Glutamatergic neuron (in vitro differentiated cells): Measurements from ENCODE around the gene HTR3E. TPM values are rescaled to one million over a fixed set of nuclear protein-coding genes. Genes with fewer than 3 reads are reported as not detected.
"Not testable (repeated sequence)": the region's sequence is repeated elsewhere in the genome, so short reads cannot be mapped to it uniquely, and the experiment has no call there.

Experiments
- DNase-seq: peaks from one replicate; pipeline ENCODE4 v3.0.0; 2022
- H3K27ac Mint-ChIP-seq: one replicate; pipeline ENCODE4 v1.8.0; 2020; ENCODE audit warnings: mild to moderate bottlenecking, mixed read lengths, inconsistent platforms; ENCODE audit not compliant: unreplicated experiment
- H3K27me3 Mint-ChIP-seq: one replicate; pipeline ENCODE4 v1.8.0; 2020; ENCODE audit warnings: mild to moderate bottlenecking, moderate library complexity, mixed read lengths, inconsistent platforms; ENCODE audit not compliant: unreplicated experiment
- H3K36me3 Mint-ChIP-seq: one replicate; pipeline ENCODE4 v1.8.0; 2020; ENCODE audit warnings: mild to moderate bottlenecking, mixed read lengths, inconsistent platforms; ENCODE audit not compliant: unreplicated experiment
- H3K4me1 Mint-ChIP-seq: one replicate; pipeline ENCODE4 v1.8.0; 2020; ENCODE audit warnings: mild to moderate bottlenecking, low read depth, mixed read lengths, inconsistent platforms; ENCODE audit not compliant: unreplicated experiment
- H3K4me3 Mint-ChIP-seq: one replicate; pipeline ENCODE4 v1.8.0; 2020; ENCODE audit warnings: mild to moderate bottlenecking, mixed read lengths, inconsistent platforms; ENCODE audit not compliant: unreplicated experiment
- H3K9me3 Mint-ChIP-seq: one replicate; pipeline ENCODE4 v1.8.0; 2020; ENCODE audit warnings: mild to moderate bottlenecking, moderate library complexity, mixed read lengths, inconsistent platforms; ENCODE audit not compliant: unreplicated experiment
- total RNA-seq: library from RNA; stranded (reverse); fragmentation: NEBNext Ultra II Directional; extraction: Animal tissue kit (Norgen Biotek cat#: 25700); gene quantifications from one replicate; pipeline ENCODE4 v1.2.1, GENCODE V29; 2021; ENCODE audit not compliant: unreplicated experiment
- TF ChIP-seq, protein P1 (sequence below): fragments of 200-600 bp; sonication (generic); IDR thresholded peaks from one replicate; pipeline ENCODE4 v1.5.0; 2021; ENCODE audit not compliant: partially characterized antibody, unreplicated experiment

Gene HTR3E
- total RNA-seq, 1 donor from 2014 or later, result not detected

DNA sequence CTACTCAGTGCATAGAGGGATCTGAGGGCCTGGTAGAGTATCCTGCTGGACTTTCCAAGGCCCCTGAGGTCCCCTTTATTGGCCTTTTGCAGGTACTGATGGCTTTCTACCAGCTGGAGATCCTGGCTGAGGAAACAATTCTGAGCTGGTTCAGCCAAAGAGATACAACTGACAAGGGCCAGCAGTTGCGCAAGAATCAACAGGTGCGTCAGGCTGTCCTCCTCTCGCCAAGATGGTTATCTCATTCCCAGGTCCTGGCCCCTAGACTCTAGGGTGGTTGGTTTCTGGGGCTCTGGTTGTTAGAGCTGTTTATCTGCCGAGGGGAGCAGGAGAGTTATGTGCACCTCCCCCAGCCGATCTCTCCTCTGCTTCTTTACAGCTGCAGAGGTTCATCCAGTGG, 47.6 kb downstream of the HTR3E start:
- TF ChIP-seq, protein P1, sequence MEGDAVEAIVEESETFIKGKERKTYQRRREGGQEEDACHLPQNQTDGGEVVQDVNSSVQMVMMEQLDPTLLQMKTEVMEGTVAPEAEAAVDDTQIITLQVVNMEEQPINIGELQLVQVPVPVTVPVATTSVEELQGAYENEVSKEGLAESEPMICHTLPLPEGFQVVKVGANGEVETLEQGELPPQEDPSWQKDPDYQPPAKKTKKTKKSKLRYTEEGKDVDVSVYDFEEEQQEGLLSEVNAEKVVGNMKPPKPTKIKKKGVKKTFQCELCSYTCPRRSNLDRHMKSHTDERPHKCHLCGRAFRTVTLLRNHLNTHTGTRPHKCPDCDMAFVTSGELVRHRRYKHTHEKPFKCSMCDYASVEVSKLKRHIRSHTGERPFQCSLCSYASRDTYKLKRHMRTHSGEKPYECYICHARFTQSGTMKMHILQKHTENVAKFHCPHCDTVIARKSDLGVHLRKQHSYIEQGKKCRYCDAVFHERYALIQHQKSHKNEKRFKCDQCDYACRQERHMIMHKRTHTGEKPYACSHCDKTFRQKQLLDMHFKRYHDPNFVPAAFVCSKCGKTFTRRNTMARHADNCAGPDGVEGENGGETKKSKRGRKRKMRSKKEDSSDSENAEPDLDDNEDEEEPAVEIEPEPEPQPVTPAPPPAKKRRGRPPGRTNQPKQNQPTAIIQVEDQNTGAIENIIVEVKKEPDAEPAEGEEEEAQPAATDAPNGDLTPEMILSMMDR, result no peak
- Mint-ChIP-seq H3K9me3 (peaks cover 2% of the 10 kb centered on the region), H3K36me3 (no peaks in the 10 kb centered on the region), H3K4me1 (peaks cover 2% of the 10 kb centered on the region), H3K27ac (no peak overlapping the region), H3K27me3 (peaks cover 2% of the 10 kb centered on the region), H3K4me3 (no peak overlapping the region)
- DNase-seq, result no peak

DNA sequence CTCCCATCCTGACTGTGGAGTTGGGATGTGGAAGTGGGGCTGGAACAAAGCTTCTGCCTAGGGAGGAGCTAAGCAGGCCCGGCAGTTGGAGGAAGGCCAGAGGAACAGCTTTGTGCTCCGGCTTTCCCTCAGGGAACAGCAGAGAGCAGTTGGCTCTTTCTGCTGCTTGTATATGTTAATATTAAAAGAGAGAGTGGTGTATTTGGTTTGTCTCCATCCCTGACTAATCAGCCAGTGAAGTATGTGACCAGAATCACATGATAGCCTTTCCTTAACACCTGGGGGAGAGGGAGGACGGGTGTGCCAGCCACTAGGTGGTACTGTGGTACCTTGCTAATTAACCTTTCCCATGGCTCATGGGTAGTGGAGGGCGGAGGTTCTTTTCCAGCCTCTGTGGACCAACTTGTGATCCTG, 48.3 kb downstream of the HTR3E start:
- TF ChIP-seq, protein P1, result no peak
- Mint-ChIP-seq H3K27me3 (peaks cover 3% of the 10 kb centered on the region), H3K4me1 (peaks cover 7% of the 10 kb centered on the region), H3K4me3 (no peak overlapping the region), H3K9me3 (peaks cover 2% of the 10 kb centered on the region), H3K36me3 (no peaks in the 10 kb centered on the region), H3K27ac (peak overlapping the region; percentile 53)
- DNase-seq, result peak; percentile 40

DNA sequence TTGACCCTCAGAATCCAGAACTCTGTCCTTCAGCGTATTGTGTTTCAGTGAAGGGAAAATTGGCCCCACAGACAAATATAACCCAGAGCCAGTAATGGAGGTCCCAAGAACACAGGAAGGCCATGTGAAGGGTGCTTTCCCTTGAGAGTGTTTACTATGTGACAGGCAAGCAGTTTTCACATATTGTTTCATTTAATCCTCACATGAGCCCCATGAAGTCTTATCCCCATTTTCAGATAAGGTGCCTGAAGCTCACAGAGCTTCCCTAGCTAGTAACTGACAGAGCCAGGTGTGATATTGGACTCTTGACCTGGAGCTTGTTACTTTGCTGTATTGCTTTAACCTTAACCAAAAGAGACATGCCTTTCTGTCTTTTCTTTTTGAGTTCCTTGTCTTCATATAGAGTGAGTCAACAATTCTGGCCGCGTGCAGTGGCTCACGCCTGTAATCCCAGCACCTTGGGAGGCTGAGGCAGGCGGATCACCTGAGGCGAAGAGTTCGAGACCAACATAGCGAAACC, 48.9 kb downstream of the HTR3E start:
- Mint-ChIP-seq H3K4me3 (no peak overlapping the region), H3K4me1 (peaks cover 7% of the 10 kb centered on the region), H3K27ac (peak overlapping the region; percentile 53), H3K9me3 (peaks cover 2% of the 10 kb centered on the region), H3K27me3 (peaks cover 3% of the 10 kb centered on the region), H3K36me3 (no peaks in the 10 kb centered on the region)
- no peak for DNase-seq
- TF ChIP-seq, protein P1, result no peak

DNA sequence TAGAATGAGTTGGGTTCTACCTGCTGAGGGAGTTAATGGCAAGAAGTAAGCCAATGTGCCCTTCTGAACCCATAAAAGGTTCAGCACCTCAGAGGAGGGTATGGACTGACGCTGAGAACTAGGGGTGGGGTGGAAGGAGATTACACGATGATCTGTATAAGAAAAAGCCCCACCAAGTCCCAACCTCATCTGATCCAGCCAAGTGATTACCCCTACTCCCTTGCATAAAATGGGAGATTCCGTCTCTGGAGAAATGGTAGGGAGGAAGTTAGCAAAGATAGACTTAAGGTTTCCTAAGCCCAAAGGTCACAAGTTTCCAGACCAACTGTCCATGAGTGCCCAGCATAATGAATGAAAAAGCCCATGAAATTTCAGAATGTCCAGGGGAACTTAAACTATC, 51.2 kb downstream of the HTR3E start:
- peaks cover 2% of the 10 kb centered on the region for H3K9me3 Mint-ChIP-seq
- TF ChIP-seq, protein P1, result no peak
- H3K27me3 Mint-ChIP-seq, result peaks cover 2% of the 10 kb centered on the region

DNA sequence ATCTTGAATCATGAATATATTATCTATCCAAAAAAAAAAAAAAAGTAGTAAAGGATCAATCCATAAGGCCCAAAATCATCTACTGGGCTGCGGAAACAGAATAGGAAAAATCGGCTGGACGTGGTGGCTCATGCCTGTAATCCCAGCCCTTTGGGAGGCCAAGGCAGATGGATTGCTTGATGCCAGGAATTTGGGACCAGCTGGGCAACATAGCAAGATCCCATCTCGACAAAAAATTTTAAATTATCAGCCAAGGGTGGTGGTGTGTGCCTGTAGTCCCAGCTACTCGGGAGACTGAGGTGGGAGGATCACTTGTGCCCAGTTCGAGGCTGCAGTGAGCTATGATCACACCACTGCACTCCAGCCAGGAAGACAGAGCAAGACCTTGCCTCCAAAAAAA, 52.3 kb downstream of the HTR3E start:
- H3K36me3 Mint-ChIP-seq, result no peaks in the 10 kb centered on the region
- TF ChIP-seq, protein P1, result no peak
- H3K4me3 Mint-ChIP-seq, result no peak overlapping the region
- peaks cover 4% of the 10 kb centered on the region for H3K27me3 Mint-ChIP-seq
- H3K27ac Mint-ChIP-seq, result no peak overlapping the region
- peaks cover 5% of the 10 kb centered on the region for H3K9me3 Mint-ChIP-seq
- H3K4me1 Mint-ChIP-seq, result peaks cover 15% of the 10 kb centered on the region
- no peak for DNase-seq

More for the DNA sequence above, 51.2 kb downstream of the HTR3E start:
- peaks cover 9% of the 10 kb centered on the region for H3K4me1 Mint-ChIP-seq
- no peak overlapping the region for H3K27ac Mint-ChIP-seq
- DNase-seq, result no peak
- no peaks in the 10 kb centered on the region for H3K36me3 Mint-ChIP-seq
- H3K4me3 Mint-ChIP-seq, result peak overlapping the region; percentile 4

DNA sequence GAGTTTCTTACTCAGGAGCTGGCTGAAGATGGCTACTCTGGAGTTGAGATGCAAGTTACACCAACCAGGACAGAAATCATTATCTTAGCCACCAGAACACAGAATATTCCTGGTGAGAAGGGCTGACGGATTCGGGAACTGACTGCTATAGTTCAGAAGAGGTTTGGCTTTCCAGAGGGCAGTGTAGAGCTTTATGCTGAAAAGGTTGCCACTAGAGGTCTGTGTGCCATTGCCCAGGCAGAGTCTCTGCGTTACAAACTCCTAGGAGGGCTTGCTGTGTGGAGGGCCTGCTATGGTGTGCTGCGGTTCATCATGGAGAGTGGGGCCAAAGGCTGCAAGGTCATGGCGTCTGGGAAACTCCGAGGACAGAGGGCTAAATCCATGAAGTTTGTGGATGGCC, 52.9 kb downstream of the HTR3E start:
- peak overlapping the region; percentile 55 for H3K27ac Mint-ChIP-seq
- DNase-seq, H3K27me3 Mint-ChIP-seq, H3K9me3 Mint-ChIP-seq, H3K36me3 Mint-ChIP-seq: not testable (repeated sequence)
- H3K4me3 Mint-ChIP-seq, result peak overlapping the region; percentile 49
- peaks cover 15% of the 10 kb centered on the region for H3K4me1 Mint-ChIP-seq
